ENCODE measurements around the gene SAP30.

DNA sequence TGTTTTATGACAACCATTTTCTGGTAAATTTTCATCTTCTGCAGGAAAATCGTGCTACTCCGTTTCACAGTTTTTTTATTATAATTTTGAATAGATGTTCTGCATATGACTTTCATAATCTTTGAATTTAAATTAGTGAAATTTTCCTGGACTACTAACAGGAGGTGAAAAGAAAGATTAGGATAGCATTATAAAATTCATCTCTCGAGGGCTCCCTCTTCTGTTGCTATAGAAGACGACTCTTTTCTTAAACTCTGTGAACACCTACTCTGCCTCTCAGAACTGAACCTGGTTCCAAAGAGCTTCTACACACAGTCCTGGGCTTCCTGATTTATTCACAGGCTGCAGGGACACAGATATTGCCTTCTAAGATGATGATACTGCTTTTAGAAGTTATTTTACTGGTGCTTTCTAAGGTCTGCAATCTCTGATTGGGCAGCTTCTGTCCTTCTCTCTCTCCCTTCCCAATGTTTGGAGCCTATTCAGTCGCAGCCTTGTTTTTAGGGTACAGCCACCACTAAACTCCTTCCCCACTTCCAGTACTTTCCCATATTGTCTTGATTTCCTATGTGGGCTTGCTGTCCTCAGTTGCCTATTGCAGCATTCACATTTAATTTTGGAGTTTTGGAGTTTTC lies 10.1 kb upstream of the SAP30 start:
- TF ChIP-seq, protein P1, sequence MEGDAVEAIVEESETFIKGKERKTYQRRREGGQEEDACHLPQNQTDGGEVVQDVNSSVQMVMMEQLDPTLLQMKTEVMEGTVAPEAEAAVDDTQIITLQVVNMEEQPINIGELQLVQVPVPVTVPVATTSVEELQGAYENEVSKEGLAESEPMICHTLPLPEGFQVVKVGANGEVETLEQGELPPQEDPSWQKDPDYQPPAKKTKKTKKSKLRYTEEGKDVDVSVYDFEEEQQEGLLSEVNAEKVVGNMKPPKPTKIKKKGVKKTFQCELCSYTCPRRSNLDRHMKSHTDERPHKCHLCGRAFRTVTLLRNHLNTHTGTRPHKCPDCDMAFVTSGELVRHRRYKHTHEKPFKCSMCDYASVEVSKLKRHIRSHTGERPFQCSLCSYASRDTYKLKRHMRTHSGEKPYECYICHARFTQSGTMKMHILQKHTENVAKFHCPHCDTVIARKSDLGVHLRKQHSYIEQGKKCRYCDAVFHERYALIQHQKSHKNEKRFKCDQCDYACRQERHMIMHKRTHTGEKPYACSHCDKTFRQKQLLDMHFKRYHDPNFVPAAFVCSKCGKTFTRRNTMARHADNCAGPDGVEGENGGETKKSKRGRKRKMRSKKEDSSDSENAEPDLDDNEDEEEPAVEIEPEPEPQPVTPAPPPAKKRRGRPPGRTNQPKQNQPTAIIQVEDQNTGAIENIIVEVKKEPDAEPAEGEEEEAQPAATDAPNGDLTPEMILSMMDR (optimal IDR thresholded peaks at IDR 0.05 in 1 of 3, IDR thresholded peaks at IDR 0.05 in 1 of 3, conservative IDR thresholded peaks at IDR 0.05 in 1 of 3; ENCODE audit: extremely low read depth in 1 of 3, insufficient read depth in 2 of 3, low read length in 3 of 3), result no peak
- TF ChIP-seq EZH2 (IDR thresholded peaks at IDR 0.05; ENCODE audit: low read length), result no peak

All from keratinocyte (primary cell).